ENCODE results near the gene HEXD. TPM values are rescaled to one million over a fixed set of nuclear protein-coding genes. Genes with fewer than 3 reads are reported as not detected.

Gene HEXD
- total RNA-seq, 2 experiments from 2014 or later = 21.7 to 26.0 TPM

DNA sequence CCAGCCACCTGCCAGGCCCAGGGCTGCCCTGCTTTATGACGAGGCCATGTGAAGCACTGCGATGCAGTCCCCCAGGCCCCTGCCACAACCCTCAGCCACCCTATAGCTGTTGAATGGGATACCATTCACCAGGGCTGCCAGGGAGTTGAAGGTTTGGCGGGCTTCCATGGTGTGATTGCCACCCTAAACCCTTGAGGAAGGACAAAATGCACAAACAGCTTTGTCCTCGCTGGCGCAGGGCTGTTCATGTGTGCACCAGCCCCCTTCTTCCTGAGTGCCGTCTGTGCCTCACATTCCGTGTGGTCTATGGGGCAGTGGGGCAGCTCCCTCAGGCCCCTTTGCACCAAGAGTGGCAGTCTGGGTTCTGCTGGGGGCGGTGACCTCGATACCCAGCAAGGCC lies 65.7 kb downstream of the HEXD start:
- Mint-ChIP-seq H3K4me1 (ENCODE audit: low read depth) (peaks cover 12% of the 10 kb centered on the region), H3K36me3 (peaks cover 47% of the 10 kb centered on the region), H3K4me3 (no peak overlapping the region), H3K27me3 (no peaks in the 10 kb centered on the region), H3K27ac (no peak overlapping the region), H3K9me3 (no peaks in the 10 kb centered on the region)
- DNase-seq = no peak
- ChIA-PET CTCF (interaction anchor here (1.6 kb wide), 1 partner anchor 11 kb away, joined by 4 read pairs; no protein-coding TSS in a partner anchor), POLR2A (no interaction called here)
- intact Hi-C loops (cut with micrococcal nuclease) = no loop called here

- Mint-ChIP-seq H3K9me3 (no peaks in the 10 kb centered on the region), H3K4me3 (no peak overlapping the region), H3K27me3 (no peaks in the 10 kb centered on the region), H3K27ac (no peak overlapping the region), H3K36me3 (peaks cover 38% of the 10 kb centered on the region), H3K4me1 (ENCODE audit: low read depth) (peaks cover 12% of the 10 kb centered on the region)
- DNase-seq = no peak
- POLR2A ChIA-PET = no interaction called here
- CTCF ChIA-PET = interaction anchor here (1.0 kb wide), 1 partner anchor 9 kb away, joined by 3 read pairs; no protein-coding TSS in a partner anchor
- intact Hi-C loops (cut with micrococcal nuclease) = no loop called here
These were observed 68.3 kb downstream of the HEXD start for GRCh38 chr17:82486231-82487094.

DNA sequence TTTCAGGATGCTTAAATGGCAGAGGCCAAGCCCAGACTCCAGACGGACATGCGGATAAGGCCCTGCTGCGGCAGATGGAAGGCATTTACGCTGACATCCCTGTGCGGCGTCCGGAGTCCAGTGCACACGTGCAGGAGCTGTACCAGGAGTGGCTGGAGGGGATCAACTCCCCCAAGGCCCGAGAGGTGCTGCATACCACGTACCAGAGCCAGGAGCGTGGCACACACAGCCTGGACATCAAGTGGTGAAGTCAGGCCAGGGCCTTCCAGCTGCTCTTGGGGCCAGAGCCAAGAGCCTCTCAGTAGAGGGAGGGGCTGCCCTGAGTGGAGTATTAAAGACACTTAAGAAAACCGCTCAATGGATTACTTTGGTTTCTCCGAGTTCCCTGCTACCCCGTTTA lies 69.8 kb downstream of the HEXD start:
- no peaks in the 10 kb centered on the region for H3K27me3 Mint-ChIP-seq
- H3K27ac Mint-ChIP-seq = no peak overlapping the region
- H3K4me1 Mint-ChIP-seq (ENCODE audit: low read depth) = peaks cover 12% of the 10 kb centered on the region
- DNase-seq = no peak
- H3K4me3 Mint-ChIP-seq = no peak overlapping the region
- no peaks in the 10 kb centered on the region for H3K9me3 Mint-ChIP-seq
- H3K36me3 Mint-ChIP-seq = peaks cover 30% of the 10 kb centered on the region
- intact Hi-C loops (cut with micrococcal nuclease) = no loop called here
- CTCF ChIA-PET = no interaction called here
- POLR2A ChIA-PET = no interaction called here

DNA sequence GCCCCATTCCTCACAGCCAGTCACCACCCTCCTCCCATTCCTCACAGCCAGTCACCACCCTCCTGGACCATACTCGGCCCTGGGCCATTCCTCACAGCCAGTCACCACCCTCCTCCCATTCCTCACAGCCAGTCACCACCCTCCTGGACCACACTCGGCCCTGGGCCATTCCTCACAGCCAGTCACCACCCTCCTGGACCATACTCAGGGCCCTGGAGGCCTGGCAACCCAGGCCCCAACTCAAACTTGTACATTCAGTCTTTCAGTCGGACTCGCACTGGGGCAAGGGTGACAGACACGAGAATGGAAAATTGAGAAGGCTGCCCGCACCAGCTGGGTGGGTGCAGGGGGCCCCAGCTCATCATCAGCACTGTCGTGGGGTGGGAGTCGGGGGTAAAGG lies 71.0 kb downstream of the HEXD start:
- Mint-ChIP-seq H3K9me3 (no peaks in the 10 kb centered on the region), H3K4me3 (no peak overlapping the region), H3K36me3 (peaks cover 23% of the 10 kb centered on the region), H3K4me1 (ENCODE audit: low read depth) (peaks cover 13% of the 10 kb centered on the region), H3K27ac (peak overlapping the region; percentile 13), H3K27me3 (no peaks in the 10 kb centered on the region)
- no peak for DNase-seq
- ChIA-PET POLR2A (interaction anchor here (0.6 kb wide), 1 partner anchor 286 kb away, joined by 4 read pairs; no protein-coding TSS in a partner anchor), CTCF (no interaction called here)
- intact Hi-C loops (cut with micrococcal nuclease) = no loop called here

GRCh38 chr17:82489851-82490511 lies 71.8 kb downstream of the HEXD start:
- ChIA-PET CTCF (no interaction called here), POLR2A (interaction anchor here (0.6 kb wide), 1 partner anchor 287 kb away, joined by 4 read pairs; no protein-coding TSS in a partner anchor)
- H3K27me3 Mint-ChIP-seq = no peaks in the 10 kb centered on the region
- no peak overlapping the region for H3K4me3 Mint-ChIP-seq
- H3K36me3 Mint-ChIP-seq = peaks cover 19% of the 10 kb centered on the region
- DNase-seq = no peak
- H3K27ac Mint-ChIP-seq = no peak overlapping the region
- intact Hi-C loops (cut with micrococcal nuclease) = no loop called here
- H3K4me1 Mint-ChIP-seq (ENCODE audit: low read depth) = peaks cover 20% of the 10 kb centered on the region
- no peaks in the 10 kb centered on the region for H3K9me3 Mint-ChIP-seq

- H3K4me1 Mint-ChIP-seq (ENCODE audit: low read depth) = peaks cover 18% of the 10 kb centered on the region
- H3K9me3 Mint-ChIP-seq = no peaks in the 10 kb centered on the region
- DNase-seq = no peak
- no peaks in the 10 kb centered on the region for H3K27me3 Mint-ChIP-seq
- ChIA-PET POLR2A (no interaction called here), CTCF (no interaction called here)
- no peak overlapping the region for H3K27ac Mint-ChIP-seq
- H3K36me3 Mint-ChIP-seq = peaks cover 14% of the 10 kb centered on the region
- intact Hi-C loops (cut with micrococcal nuclease) = no loop called here
- H3K4me3 Mint-ChIP-seq = no peak overlapping the region
These were observed 72.5 kb downstream of the HEXD start for GRCh38 chr17:82490512-82491195.

DNA sequence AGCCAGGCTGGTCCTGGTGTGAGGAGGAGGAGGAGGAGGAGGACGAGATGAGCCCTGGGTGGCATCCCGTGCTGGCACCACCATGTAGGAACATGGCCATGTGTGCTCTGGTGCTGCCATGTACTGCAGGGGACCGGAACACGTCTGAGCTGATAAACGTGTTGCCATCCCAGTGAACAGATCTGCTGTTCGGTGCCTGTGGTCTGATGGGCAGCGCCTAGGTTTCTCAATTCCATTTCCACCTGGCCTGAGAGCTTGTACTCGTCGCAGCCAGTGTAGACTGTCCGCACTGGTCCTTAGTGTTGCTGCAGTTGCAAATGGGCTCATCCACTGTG lies 73.0 kb downstream of the HEXD start:
- Mint-ChIP-seq H3K27me3 (no peaks in the 10 kb centered on the region), H3K9me3 (no peaks in the 10 kb centered on the region), H3K4me3 (no peak overlapping the region), H3K4me1 (ENCODE audit: low read depth) (peaks cover 17% of the 10 kb centered on the region), H3K36me3 (peaks cover 11% of the 10 kb centered on the region), H3K27ac (no peak overlapping the region)
- ChIA-PET POLR2A (no interaction called here), CTCF (no interaction called here)
- intact Hi-C loops (cut with micrococcal nuclease) = no loop called here
- DNase-seq = no peak

- Mint-ChIP-seq H3K27ac (no peak overlapping the region), H3K9me3 (no peaks in the 10 kb centered on the region), H3K27me3 (no peaks in the 10 kb centered on the region), H3K4me1 (ENCODE audit: low read depth) (peaks cover 15% of the 10 kb centered on the region), H3K36me3 (peaks cover 9% of the 10 kb centered on the region), H3K4me3 (no peak overlapping the region)
- intact Hi-C loops (cut with micrococcal nuclease) = no loop called here
- CTCF ChIA-PET = interaction anchor here (1.3 kb wide), 1 partner anchor 63 kb away, joined by 4 read pairs; no protein-coding TSS in a partner anchor
- no peak for DNase-seq
- POLR2A ChIA-PET = interaction anchor here (1.1 kb wide), 1 partner anchor 28 kb away, joined by 3 read pairs; the partner anchor contains the start of gene FOXK2
These were observed 73.4 kb downstream of the HEXD start for GRCh38 chr17:82491533-82491932.

Other genes with a start within 250 kb of the HEXD start
- gene CCDC57, start 205.5 kb upstream of the HEXD start, total RNA-seq = 10 to 100 TPM; 49.6 to 51.7 TPM
- 10 to 100 TPM; 97.4 to 99.7 TPM for gene SLC16A3, start 189.3 kb upstream of the HEXD start, total RNA-seq
- gene CSNK1D, start 144.6 kb upstream of the HEXD start, total RNA-seq = 100 to 1,000 TPM; 110 to 111 TPM
- gene CD7, start 100.7 kb upstream of the HEXD start, total RNA-seq = 100 to 1,000 TPM; 570 to 574 TPM
- 10 to 100 TPM; 12.2 to 12.7 TPM for gene SECTM1, start 84.6 kb upstream of the HEXD start, total RNA-seq
- not detected for gene TEX19, start 59.1 kb upstream of the HEXD start, total RNA-seq
- not detected for gene UTS2R, start 46.6 kb upstream of the HEXD start, total RNA-seq
- 10 to 100 TPM; 29.7 to 32.2 TPM for gene OGFOD3, start 239 bp downstream of the HEXD start, total RNA-seq
- gene CYBC1, start 32.4 kb downstream of the HEXD start, total RNA-seq = 100 to 1,000 TPM; 333 to 343 TPM
- 100 to 1,000 TPM; 101 to 110 TPM for gene NARF, start 40.4 kb downstream of the HEXD start, total RNA-seq
- 10 to 100 TPM; 49.3 to 60.8 TPM for gene FOXK2, start 101.4 kb downstream of the HEXD start, total RNA-seq
- 10 to 100 TPM; 42.8 to 43.0 TPM for gene WDR45B, start 230.1 kb downstream of the HEXD start, total RNA-seq

All from activated CD4-positive, alpha-beta memory T cell treated with anti-CD3 and anti-CD28 coated beads for 36 hours (primary cell).